ENCODE measurements around the gene NAA80.

NAA80 gene

GRCh38 chr3:50295553-50296431 lies 3.4 kb downstream of the NAA80 start:
- H3K27me3 ChIP-seq (ENCODE audit: low read depth, low read length), result no peaks in the 10 kb centered on the region
- no peaks in the 10 kb centered on the region for H3K9me3 ChIP-seq (ENCODE audit: insufficient read depth, low read length)
- H3K27ac ChIP-seq (ENCODE audit: low read length), result no peak overlapping the region
- H2AFZ ChIP-seq (ENCODE audit: low read depth, low read length), result no peak overlapping the region
- H3K4me1 ChIP-seq (ENCODE audit: low read length), result peaks cover 23% of the 10 kb centered on the region
- peaks cover 21% of the 10 kb centered on the region for H3K79me2 ChIP-seq (ENCODE audit: low read length)
- no peak for TF ChIP-seq CTCF (IDR thresholded peaks at IDR 0.05; ENCODE audit: low read depth, low read length)
- TF ChIP-seq EZH2phosphoT487 (IDR thresholded peaks at IDR 0.05; ENCODE audit: low read depth), result no peak
- H3K4me3 ChIP-seq (ENCODE audit: low read length), result no peak overlapping the region
- H3K36me3 ChIP-seq (replicated peaks; ENCODE audit: low read depth, low read length), result no peaks in the 10 kb centered on the region
- no peaks in the 10 kb centered on the region for H4K20me1 ChIP-seq (ENCODE audit: insufficient read depth, low read length)
- no peak overlapping the region for H3K4me2 ChIP-seq (ENCODE audit: low read length)
- H3K9ac ChIP-seq (ENCODE audit: low read length), result no peak overlapping the region

- Histone ChIP-seq H3K27ac (ENCODE audit: low read length) (no peak overlapping the region), H3K9ac (ENCODE audit: low read length) (no peak overlapping the region), H3K36me3 (replicated peaks; ENCODE audit: low read depth, low read length) (peaks cover 10% of the 10 kb centered on the region), H3K79me2 (ENCODE audit: low read length) (peaks cover 32% of the 10 kb centered on the region), H3K4me3 (ENCODE audit: low read length) (no peak overlapping the region), H3K27me3 (ENCODE audit: low read depth, low read length) (no peaks in the 10 kb centered on the region), H4K20me1 (ENCODE audit: insufficient read depth, low read length) (no peaks in the 10 kb centered on the region), H2AFZ (ENCODE audit: low read depth, low read length) (no peak overlapping the region), H3K9me3 (ENCODE audit: insufficient read depth, low read length) (no peaks in the 10 kb centered on the region), H3K4me2 (ENCODE audit: low read length) (no peak overlapping the region), H3K4me1 (ENCODE audit: low read length) (peaks cover 20% of the 10 kb centered on the region)
- TF ChIP-seq CTCF (IDR thresholded peaks at IDR 0.05; ENCODE audit: low read depth, low read length) (no peak), EZH2phosphoT487 (IDR thresholded peaks at IDR 0.05; ENCODE audit: low read depth) (no peak)
Measured at GRCh38 chr3:50294492-50295403, 4.5 kb downstream of the NAA80 start.

- no peaks in the 10 kb centered on the region for H3K9me3 ChIP-seq (ENCODE audit: insufficient read depth, low read length)
- no peak overlapping the region for H3K4me2 ChIP-seq (ENCODE audit: low read length)
- H3K9ac ChIP-seq (ENCODE audit: low read length), result no peak overlapping the region
- no peaks in the 10 kb centered on the region for H3K27me3 ChIP-seq (ENCODE audit: low read depth, low read length)
- H3K4me3 ChIP-seq (ENCODE audit: low read length), result no peak overlapping the region
- H3K36me3 ChIP-seq (replicated peaks; ENCODE audit: low read depth, low read length), result peaks cover 17% of the 10 kb centered on the region
- H3K79me2 ChIP-seq (ENCODE audit: low read length), result peaks cover 38% of the 10 kb centered on the region
- TF ChIP-seq CTCF (IDR thresholded peaks at IDR 0.05; ENCODE audit: low read depth, low read length), result no peak
- no peak for TF ChIP-seq EZH2phosphoT487 (IDR thresholded peaks at IDR 0.05; ENCODE audit: low read depth)
- H3K27ac ChIP-seq (ENCODE audit: low read length), result no peak overlapping the region
- peaks cover 19% of the 10 kb centered on the region for H3K4me1 ChIP-seq (ENCODE audit: low read length)
- H2AFZ ChIP-seq (ENCODE audit: low read depth, low read length), result no peak overlapping the region
- H4K20me1 ChIP-seq (ENCODE audit: insufficient read depth, low read length), result no peaks in the 10 kb centered on the region
Measured at GRCh38 chr3:50294089-50294488, 5.1 kb downstream of the NAA80 start.

All from OCI-LY3 (cell line).